Esophagus squamous epithelium (tissue), 5 donors: ENCODE data around the gene KLHL33. TPM values are rescaled to one million over a fixed set of nuclear protein-coding genes. Genes with fewer than 3 reads are reported as not detected.

ENCODE experiments used
- DNase-seq: peaks from one replicate; lab custom pipeline; 2025; lab: John Stamatoyannopoulos, UW
- H3K27ac ChIP-seq, 4 donors: fragments of 200-600 bp; sonication (generic); one replicate each; pipeline ENCODE4 v1.5.1; 2016 to 2019; ENCODE audit warnings: mild to moderate bottlenecking in 1 of 4
- H3K27me3 ChIP-seq, 4 donors: fragments of 200-600 bp; sonication (generic); 1 replicate in 3 of 4; 2 replicates in 1 of 4; pipeline versions ENCODE4 v1.5.1 to v1.6.0; 2017 to 2021; ENCODE audit warnings: antibody characterized with exemption in 1 of 4
- H3K36me3 ChIP-seq, 3 donors: fragments of 200-600 bp; sonication (generic); one replicate each; pipeline ENCODE4 v1.5.1; 2016 to 2019
- H3K4me1 ChIP-seq, 3 donors: fragments of 200-600 bp; sonication (generic); one replicate each; pipeline ENCODE4 v1.5.1; 2017 to 2019
- H3K4me3 ChIP-seq, 4 donors: fragments of 200-600 bp; sonication (generic); 1 replicate in 3 of 4; 2 replicates in 1 of 4; pipeline ENCODE4 v1.5.1; 2016 to 2019; ENCODE audit warnings: mild to moderate bottlenecking in 2 of 4, moderate library complexity in 1 of 4
- H3K9me3 ChIP-seq, 3 donors: fragments of 200-600 bp; sonication (generic); one replicate each; pipeline ENCODE4 v1.5.1; 2016 to 2019
- CTCF ChIP-seq, 6 experiments: fragments of 450-650 bp in 4 of 6; fragments of 200-600 bp in 2 of 6; sonication (generic) in 2 of 6; IDR thresholded peaks; one replicate each; pipeline ENCODE4 v1.5.1; 2016 to 2019; ENCODE audit warnings: antibody characterized with exemption in 6 of 6, mild to moderate bottlenecking in 4 of 6, moderate library complexity in 4 of 6
- POLR2A ChIP-seq, 4 donors: fragments of 450-650 bp; IDR thresholded peaks; one replicate each; pipeline ENCODE4 v1.6.1; 2017; ENCODE audit warnings: antibody characterized with exemption in 4 of 4, mild to moderate bottlenecking in 4 of 4, moderate library complexity in 3 of 4
- WGBS, 2 donors: methylation state at CpG; one replicate each; pipeline ENCODE4 v1.1.5; 2018; 5-methylcytosine and 5-hydroxymethylcytosine counted together
- intact Hi-C: fragments of 100-400 bp; cut with DNase I; formaldehyde crosslinking; loops from one replicate; pipeline ENCODE4 v1.15.0; 2022
- total RNA-seq, 4 donors: library from RNA; depleted of rRNA; stranded (reverse); fragments of >200 nt; gene quantifications; one replicate each; pipeline ENCODE4 v1.1.0, GENCODE V29; 2016
- donor health status: DM: yes; HTN: yes; CAD: no.

The KLHL33 gene
- total RNA-seq, 4 donors from 2014 or later = 0.57 TPM; not detected in 3

DNA sequence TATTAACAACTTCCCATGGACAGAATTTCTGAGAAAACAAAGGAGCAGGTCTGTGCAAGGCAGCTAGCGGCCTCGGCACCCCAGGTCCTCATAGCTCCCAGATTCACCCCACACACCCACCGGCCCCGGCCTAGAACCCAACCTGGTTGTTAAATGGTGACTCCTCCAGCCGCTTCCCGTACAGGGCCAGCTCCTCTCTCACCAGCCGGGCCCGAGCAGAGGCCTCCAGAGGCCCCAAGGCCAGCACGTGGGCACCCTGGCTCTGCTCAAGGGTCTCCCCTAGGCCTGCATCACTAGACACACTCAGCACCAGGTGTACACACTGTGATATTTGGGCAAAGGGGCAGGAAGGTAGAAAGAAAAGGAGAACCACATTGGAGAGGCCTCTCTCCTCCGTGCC is 52.9 kb downstream of the KLHL33 start:
- TF ChIP-seq CTCF (IDR thresholded peaks at IDR 0.05) (no peak), POLR2A (IDR thresholded peaks at IDR 0.05) (no peak)
- 88 to 100% methylated on average over 3 of the region's 10 CpGs for WGBS, 2 donors

GRCh38 chr14:20382526-20382925 is 53.4 kb downstream of the KLHL33 start:
- Histone ChIP-seq H3K27me3 (no peaks in the 10 kb centered on the region), H3K9me3 (no peaks in the 10 kb centered on the region), H3K4me3 (no peak overlapping the region), H3K36me3 (peaks cover 75 to 100% (median 85%) of the 10 kb centered on the region in 3 donors), H3K27ac (no peak overlapping the region), H3K4me1 (no peaks in the 10 kb centered on the region)
- no peak for DNase-seq
- no peak for TF ChIP-seq CTCF (IDR thresholded peaks at IDR 0.05)
- no peak for TF ChIP-seq POLR2A (IDR thresholded peaks at IDR 0.05)
- WGBS, 2 donors = 90 to 95% methylated on average over 9 to 11 of the region's 12 CpGs
- intact Hi-C loops = no loop called here

More for the DNA sequence above, 52.9 kb downstream of the KLHL33 start:
- H3K9me3 ChIP-seq = no peaks in the 10 kb centered on the region
- intact Hi-C loops = no loop called here
- H3K4me1 ChIP-seq = no peaks in the 10 kb centered on the region
- no peak for DNase-seq
- no peak overlapping the region for H3K4me3 ChIP-seq
- H3K27me3 ChIP-seq = no peaks in the 10 kb centered on the region
- no peak overlapping the region for H3K27ac ChIP-seq
- peaks cover 78 to 100% (median 81%) of the 10 kb centered on the region in 3 donors for H3K36me3 ChIP-seq

DNA sequence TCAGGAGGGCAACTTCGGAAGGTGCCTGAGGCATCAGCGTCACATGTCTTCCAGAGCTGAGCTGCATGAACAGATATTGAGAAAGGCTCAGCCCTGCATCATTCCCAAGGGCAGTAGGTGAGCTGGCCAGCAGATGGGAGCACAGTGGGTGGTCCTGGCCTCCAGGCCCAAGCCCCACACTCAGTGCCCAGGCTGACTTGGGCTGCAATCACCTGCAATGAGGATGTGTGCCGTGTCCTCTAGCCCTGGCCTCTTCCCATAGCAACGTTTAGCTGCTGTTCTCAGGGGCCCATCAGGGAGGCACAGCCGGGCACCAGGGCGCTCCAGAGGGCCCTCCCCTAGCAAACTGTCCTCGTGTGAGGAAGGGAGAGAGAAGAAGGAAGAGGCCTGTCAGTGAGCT is 54.6 kb downstream of the KLHL33 start:
- no peak for DNase-seq
- intact Hi-C loops = no loop called here

DNA sequence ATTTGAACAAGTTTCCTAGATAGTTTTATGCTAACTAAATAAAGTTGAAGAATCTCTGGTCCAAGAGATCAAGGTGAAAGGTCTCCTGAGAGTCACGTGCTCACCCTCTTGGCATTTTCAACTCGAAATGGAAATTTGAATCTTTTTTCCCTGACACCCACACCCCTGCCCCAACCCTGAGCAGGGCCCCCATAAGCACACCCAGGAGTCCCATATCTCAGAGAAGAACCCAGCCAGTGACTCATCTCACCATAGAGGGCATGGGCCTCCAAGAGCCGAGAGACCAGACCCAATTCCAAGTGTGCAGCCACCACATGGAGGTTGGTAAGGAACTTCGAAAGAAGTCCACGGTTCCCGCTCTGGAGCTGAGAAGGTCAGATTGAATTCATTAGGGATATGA is 55.3 kb downstream of the KLHL33 start:
- WGBS, 2 donors = 81 to 88% methylated on average over 6 of the region's 6 CpGs
- no peaks in the 10 kb centered on the region for H3K9me3 ChIP-seq
- intact Hi-C loops = no loop called here
- no peak for DNase-seq
- peaks cover 64 to 100% (median 91%) of the 10 kb centered on the region in 3 donors for H3K36me3 ChIP-seq
- no peak overlapping the region for H3K27ac ChIP-seq
- H3K4me1 ChIP-seq = no peaks in the 10 kb centered on the region
- H3K4me3 ChIP-seq = no peak overlapping the region
- TF ChIP-seq CTCF (IDR thresholded peaks at IDR 0.05) (no peak), POLR2A (IDR thresholded peaks at IDR 0.05) (no peak)
- no peaks in the 10 kb centered on the region for H3K27me3 ChIP-seq

More for the DNA sequence above, 54.6 kb downstream of the KLHL33 start:
- WGBS, 2 donors = 73 to 87% methylated on average over 2 to 3 of the region's 7 CpGs
- no peak for TF ChIP-seq CTCF (IDR thresholded peaks at IDR 0.05)
- no peak for TF ChIP-seq POLR2A (IDR thresholded peaks at IDR 0.05)
- H3K27ac ChIP-seq = no peak overlapping the region
- H3K27me3 ChIP-seq = no peaks in the 10 kb centered on the region
- H3K36me3 ChIP-seq = peaks cover 70 to 100% (median 91%) of the 10 kb centered on the region in 3 donors
- H3K4me1 ChIP-seq = no peaks in the 10 kb centered on the region
- no peaks in the 10 kb centered on the region for H3K9me3 ChIP-seq
- no peak overlapping the region for H3K4me3 ChIP-seq

GRCh38 chr14:20379743-20380142 is 56.2 kb downstream of the KLHL33 start:
- no peak for DNase-seq

More at GRCh38 chr14:20379743-20380142, 56.2 kb downstream of the KLHL33 start:
- no peak overlapping the region for H3K27ac ChIP-seq
- peaks cover 59 to 100% (median 91%) of the 10 kb centered on the region in 3 donors for H3K36me3 ChIP-seq
- H3K9me3 ChIP-seq = no peaks in the 10 kb centered on the region
- TF ChIP-seq POLR2A (IDR thresholded peaks at IDR 0.05) (no peak), CTCF (IDR thresholded peaks at IDR 0.05) (no peak)
- no peak overlapping the region for H3K4me3 ChIP-seq
- no peaks in the 10 kb centered on the region for H3K27me3 ChIP-seq
- WGBS, 2 donors = 55 to 86% methylated on average over 1 of the region's 1 CpG
- intact Hi-C loops = no loop called here
- H3K4me1 ChIP-seq = no peaks in the 10 kb centered on the region
